GM21515 (cell line): ENCODE results near the gene TLE1.
"Not testable (repeated sequence)": the region's sequence is repeated elsewhere in the genome, so short reads cannot be mapped to it uniquely, and the experiment has no call there.

Experiments
- ATAC-seq: cut with Tn5 transposase; IDR thresholded peaks from one replicate; pipeline ENCODE4 v1.9.1; 2021; ENCODE audit not compliant: unreplicated experiment

Gene TLE1

DNA sequence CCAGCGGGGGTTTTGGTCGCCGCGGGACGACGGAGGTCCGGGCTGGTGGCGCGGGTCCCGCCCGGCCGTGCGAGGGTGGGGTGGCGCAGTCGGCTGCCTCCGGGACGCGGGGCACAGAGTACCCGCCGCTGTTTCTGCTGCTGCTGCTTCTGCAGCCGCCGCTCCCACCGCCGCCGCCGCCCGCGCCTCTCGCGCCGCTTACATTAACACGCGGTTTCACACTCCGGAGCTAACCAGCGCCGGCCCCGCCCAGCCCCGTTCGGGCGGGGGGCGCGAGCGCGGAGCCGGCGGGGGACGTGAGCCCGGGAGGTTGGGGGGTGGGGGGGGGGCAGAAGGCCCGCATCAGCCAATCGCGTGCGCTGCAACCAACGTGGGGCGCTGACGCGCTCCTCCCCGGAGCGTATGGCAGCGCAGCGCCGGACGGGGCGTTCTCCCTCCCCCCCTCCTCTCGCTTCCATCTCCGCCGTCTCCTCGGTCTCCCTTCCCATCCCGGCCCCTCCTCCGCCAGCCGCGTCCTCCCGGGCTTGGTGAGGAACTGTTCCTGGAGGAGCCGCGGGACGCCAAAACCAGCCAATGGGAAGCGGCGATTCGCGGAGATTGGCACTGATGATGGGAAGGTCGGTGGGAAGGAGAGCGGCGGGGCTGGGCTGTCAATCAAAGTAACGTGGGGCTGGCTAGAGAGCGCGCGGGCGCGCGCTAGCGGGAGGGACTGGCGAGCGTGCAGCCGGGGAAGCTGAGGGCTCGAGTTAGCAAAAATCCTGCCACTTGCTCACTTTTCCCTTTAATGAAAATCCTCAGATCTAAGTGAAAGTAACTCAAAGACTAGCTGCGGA lies at the start of gene TLE1:
TSS of gene TLE1 (minus strand) at position 205 of the 833 bp plus-strand sequence. CDS start 1,307 bp downstream, outside the sequence.
- peak; percentile 80 for ATAC-seq

DNA sequence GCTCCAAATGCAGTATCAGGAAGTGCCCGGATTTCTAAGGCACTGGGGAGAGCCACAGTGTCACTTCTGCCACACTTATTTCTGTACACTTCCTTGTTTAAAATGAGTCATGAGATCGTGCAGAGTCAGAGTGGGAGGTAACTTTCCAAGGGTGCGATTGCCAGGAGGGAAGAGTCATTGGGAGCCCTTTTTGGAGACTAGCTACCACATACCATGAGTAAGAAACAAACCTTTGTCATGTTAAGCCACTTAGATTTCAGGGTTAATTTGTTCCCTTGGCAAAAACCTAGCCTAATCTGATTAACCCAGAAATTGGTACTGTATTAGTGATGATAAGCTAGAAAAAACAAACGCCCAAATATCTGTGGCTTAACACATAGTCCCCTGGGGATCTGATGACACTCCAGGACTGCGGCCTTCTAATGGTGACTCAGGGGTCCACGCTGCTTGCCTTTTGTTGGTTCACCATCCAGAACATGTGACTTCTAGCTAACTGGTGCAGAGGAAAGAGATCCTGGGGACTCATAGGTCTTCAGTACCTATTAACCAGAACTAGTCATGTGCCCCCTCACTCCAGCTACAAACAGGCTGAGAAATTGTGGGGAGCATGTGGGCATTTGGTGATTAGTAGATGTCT lies 48.6 kb upstream of the TLE1 start:
- ATAC-seq = no peak

DNA sequence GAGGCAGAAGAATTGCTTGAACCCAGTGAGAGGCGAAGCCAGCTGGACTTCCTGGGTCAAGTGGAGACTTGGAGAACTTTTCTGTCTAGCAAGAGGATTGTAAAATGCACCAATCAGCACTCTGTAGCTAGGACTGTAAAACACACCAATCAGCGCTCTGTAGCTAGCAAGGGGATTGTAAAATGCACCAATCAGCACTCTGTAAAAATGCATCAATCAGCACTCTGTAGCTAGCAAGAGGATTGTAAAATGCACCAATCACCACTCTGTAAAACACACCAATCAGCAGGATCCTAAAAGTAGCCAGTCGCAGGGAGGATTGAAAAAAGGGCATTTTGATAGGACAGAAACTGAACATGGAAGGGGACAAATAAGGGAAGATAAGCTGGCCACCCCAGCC lies 41.2 kb upstream of the TLE1 start:
- ATAC-seq = not testable (repeated sequence)

DNA sequence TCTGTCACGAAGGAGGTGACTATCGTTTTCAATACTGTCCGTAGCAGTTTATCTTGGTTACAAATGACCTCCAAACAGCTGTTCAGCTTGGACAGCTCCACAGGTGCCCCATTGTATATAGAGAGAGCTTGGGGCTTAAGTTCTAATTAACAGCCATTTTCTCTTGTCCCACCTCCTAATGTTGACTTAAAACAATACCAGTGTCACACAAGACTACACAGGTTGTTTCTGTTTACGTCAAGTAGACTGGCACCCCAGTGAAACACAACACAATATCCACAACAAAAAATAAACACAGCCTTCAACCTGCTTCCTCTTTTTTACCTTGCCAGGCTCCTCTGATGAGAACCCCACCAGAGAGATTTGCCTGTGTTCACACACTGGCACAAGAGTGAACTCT lies 39.8 kb upstream of the TLE1 start:
- ATAC-seq = peak; percentile 68

DNA sequence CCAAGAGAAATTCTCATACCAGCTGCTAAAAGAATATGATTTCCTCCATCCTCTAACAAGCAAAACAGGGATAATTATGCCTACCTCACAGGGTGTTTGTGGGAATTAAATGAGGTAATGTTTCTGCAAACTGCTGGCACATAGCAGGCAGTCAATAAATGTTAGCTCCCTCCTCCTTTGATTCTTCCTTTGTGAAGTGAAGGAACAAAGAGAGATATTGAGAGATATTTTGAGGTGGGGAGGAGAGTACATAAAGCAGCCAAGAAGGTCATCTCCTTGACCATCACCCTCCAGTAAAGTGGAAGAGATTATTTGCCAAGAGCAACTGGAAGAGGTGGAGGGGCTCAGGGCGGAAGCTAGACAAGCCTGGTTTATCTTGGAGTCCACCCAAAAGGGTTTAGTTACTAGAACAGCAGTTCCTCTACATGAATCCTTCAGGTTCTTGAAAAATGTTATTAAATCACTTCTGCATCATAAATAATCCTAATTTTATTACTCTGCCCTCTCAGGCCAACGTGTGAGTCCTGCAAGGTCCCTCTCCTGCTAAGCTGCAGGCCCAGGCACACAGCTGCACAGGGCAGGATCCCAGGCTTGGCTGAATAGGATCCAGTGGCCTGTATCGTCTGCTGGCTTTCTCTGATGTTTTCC lies 35.0 kb upstream of the TLE1 start:
- no peak for ATAC-seq

DNA sequence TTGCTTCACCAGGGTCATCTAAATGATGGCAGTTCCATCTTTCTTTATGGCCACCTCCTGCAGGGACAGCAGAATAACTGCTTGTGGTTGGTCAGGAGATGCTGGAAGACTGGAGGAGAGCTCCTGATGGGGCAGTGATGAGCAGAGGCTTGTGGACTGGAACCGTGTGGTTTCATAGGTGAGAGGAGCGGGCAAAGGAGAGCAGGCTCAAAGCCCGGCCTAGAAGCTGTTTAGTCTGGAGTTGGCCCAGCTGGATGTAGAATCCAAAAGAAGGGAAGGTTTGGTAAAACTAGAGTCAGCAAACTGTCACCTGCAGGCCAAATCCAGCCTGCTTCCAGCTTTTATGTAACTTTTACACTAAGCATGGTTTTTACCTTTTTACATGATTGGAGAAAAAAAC lies 32.9 kb upstream of the TLE1 start:
- ATAC-seq = no peak

DNA sequence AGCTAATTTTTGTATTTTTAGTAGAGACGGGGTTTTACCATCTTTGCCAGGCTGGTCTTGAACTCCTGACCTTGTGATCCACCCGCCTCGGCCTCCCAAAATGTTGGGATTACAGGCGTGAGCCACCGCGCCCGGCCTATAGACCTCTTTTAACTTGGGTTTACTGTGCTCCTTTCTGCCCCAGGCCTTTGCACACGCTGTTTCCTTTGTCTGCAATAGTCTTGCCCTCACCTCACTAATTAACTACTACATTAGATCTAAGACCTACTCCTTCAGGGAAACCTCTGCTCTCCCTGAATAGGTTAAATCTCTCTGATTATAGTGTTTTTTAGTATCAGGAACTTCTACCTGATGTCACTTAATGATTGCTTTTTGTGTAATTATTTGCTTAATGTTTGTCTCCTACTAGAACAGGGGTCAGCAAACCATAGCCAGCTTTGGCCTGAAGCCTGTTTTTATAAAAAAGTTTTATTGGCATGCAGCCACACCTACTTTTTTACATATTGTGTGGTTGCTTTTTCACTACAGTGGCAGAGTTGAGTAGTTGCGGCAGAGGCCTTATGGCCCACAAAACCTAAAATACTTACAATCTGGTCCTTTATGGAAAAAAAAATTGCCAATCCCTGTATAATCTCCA lies 31.2 kb upstream of the TLE1 start:
- no peak for ATAC-seq

DNA sequence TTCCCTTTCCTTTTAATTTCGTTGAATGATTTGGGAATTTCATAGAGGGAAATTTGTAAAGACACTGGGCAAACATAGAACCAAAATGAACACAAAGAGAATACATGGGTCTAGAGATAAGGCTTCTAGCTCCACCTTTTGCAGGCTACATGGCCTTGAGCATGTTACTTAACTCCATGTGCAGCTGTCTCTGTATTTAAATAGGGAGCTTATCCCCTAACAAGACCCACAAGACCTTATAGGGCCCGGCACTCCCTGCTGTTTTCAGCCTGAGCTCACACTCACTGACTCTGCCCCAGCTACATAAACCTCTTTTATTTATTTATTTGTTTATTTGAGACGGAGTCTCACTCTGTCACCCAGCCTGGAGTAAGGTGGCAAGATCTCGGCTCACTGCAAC lies 30.6 kb upstream of the TLE1 start:
- no peak for ATAC-seq

DNA sequence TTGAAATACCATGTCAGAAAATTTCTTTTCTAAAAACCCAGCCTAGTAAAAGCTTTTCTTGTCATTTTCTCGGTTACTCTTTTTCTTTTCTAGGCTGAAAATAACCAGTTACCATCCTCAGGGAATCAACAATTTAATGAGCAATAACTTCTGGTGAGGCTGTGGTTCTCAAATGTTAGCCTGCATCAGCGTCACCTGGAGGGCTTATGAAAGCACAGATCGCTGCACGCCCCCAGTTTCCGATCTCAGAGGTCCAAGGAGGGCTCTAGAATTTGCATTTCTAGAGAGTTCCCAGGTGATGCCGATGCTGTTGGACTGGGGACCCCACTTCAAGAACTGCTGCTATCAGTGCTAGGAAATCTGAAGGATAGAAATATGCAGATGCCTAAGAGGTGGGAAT lies 28.9 kb upstream of the TLE1 start:
- ATAC-seq = no peak

DNA sequence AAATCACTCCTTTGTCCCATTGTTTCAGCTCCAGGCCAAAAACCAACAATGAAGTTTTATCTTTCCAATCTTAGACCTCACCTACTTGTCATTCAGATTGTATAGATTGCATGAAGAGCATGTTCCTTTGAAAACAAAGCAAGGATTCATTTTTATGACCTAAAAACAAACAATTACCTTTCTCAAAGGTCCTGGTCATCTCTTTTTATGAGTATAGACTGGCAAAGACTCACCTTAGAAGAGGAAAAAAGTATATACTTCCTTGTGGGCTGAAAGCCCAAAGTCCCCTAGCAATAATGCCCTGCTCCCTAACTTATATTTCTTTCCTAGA lies 28.4 kb upstream of the TLE1 start:
- ATAC-seq = no peak

DNA sequence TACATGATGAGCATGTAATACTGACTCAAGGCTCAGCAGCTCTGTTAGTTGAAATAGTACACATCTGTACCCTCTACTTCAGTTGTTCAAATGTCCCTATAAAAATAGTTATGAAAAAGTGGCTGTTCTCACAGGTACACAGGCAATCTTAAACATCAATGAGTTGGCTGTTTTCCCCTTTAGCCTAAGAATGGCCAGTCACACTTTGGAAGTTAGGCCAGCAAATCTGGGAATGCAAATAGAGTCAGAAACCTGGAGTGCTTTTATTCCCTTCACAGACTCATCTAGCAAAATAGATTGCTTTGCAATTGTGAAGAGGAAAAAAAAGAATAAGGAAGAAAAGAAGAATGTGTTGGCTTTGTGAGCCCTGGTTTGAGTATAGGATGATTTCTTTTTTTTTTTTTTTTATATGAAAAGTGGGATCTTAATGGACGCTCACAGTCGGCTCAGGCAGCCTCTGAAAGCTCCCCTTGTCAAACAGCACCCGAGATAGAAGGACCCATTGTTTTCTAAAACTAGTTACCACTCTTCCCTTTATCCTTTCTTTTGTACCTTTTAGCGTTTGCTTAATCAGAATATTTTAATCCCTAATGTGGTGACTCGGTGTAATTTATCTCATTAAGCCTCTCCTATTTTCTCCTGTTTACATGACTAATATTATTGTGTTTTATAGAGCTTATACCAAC lies 27.9 kb upstream of the TLE1 start:
- ATAC-seq = no peak

DNA sequence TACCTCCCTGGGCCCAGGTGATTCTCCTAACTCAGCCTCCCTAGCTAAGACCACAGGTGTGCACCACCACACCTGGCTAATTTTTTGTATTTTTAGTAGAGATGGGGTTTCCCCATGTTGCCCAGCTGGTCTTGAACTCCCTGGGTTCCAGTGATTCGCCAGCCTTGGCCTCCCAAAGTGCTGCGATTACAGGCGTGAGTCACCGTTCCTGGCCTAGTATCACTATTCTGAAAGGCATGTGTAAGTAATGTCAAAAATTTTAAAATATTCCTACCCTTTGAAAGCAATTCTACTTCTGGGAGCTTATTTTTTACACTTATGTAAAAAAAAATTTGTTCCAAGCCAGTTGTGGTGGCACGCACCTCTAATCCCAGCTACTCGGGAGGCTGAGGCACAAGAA lies 27.1 kb upstream of the TLE1 start:
- no peak for ATAC-seq

DNA sequence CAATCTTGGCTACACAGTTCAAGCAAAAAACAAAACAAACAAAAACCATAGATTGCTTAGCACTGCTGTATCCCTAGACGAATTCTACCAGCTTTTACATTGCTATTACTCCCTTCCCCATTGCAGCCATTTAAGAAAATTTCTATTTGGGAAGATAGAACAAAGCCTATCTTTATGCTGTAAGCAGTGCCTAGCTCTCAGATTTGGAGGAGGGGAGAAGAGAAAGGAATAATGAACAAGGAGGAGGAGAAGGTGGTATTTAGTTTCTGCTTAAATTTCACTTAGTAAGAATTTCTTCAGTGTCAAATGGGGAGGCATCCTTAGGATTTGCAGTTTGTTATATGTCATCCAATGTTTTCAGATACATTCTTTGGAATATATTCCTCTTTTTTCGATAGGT lies 16.2 kb upstream of the TLE1 start:
- no peak for ATAC-seq

DNA sequence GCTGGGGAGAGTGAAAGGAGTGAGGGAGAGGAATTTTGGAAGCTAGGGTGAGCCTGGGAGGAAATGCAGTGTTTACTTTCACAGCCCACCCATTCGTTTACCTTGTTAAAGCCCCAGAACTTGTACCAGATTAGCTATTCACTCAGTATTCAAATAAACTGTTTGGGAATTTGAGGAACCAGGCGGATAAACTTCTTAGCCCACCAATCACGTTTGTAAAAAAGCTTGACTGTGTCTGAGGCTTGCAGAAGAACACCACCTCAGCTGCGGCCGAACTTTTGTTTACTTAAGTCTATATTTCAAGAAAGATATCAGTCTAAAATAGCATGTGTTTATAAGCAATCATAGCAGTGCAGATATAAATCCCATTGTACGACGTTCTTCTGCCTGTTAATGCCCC lies 5.2 kb upstream of the TLE1 start:
- no peak for ATAC-seq

DNA sequence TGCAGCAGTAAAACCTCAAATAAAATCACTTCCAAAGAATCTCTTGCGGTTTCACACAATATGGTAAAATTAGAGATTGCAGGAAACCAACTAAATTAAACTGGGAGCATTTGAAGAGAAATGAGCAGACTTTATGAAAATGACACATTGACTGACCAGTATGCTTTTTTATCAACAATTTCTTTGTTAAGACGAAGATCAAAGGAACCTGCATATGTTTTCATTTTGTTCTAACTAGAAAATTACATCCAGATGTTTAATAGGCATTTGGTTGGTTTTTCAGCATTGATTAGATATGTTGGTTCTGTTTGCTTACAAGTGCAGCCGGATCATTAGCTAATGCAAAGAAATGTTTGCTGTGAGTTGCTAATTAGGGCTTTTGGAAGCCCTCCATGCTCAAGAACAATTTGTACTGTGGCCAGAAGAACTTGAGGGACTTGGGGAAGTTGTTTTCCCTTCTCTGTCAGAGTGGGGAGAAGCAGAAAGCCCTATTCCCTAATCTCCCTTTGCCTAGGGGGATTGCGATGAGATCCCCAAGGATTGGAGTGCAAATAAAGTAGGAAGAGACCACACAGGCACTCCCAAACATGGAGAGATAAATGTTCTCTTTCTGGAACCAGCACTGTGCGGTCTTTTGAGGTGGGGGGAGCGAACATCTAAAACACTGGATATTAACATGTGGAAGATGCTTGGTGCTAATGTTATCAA lies 4.5 kb upstream of the TLE1 start:
- ATAC-seq = no peak

DNA sequence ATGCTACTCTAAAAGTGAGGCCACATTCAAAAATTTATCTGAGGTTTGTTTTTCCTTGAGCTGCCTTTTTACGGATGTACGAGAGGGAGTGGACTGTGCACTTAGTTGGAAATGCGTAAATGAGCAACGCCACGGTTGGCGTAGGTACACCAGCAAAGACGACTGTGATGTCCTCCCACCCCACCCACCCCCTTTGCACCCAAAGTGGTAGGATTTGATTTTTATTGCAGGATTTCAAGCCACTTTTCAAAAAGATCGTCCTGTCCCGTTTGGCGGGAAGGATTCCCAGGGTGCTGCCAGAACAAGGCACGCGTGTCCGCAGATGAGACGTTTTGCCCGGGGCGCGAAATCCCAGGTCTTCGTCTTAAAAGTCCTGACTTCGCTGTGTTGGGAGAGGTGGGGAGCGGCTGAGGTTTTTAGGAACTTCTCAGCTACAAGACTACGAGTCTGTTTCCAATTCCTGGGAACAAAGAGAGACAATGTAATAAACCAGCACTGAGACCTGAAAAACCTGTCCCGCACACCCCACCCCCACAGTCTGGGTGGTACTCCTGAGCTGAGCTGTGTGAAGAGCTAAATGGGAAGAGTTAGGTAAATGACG lies 1.0 kb upstream of the TLE1 start:
- no peak for ATAC-seq

DNA sequence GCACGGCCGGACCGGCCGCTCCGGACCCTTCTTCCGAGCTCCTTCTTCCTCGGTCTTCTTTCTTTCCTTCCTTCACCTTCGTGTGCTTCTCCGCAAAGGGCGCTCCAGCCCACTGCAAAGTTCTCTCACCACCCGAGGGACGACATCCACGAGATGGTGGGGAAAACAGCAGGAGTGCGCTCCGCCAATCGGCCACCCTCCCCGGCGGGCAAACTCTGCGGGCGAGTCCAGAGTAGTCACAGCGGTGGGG lies 329 bp downstream of the TLE1 start:
- ATAC-seq = peak; percentile 24

DNA sequence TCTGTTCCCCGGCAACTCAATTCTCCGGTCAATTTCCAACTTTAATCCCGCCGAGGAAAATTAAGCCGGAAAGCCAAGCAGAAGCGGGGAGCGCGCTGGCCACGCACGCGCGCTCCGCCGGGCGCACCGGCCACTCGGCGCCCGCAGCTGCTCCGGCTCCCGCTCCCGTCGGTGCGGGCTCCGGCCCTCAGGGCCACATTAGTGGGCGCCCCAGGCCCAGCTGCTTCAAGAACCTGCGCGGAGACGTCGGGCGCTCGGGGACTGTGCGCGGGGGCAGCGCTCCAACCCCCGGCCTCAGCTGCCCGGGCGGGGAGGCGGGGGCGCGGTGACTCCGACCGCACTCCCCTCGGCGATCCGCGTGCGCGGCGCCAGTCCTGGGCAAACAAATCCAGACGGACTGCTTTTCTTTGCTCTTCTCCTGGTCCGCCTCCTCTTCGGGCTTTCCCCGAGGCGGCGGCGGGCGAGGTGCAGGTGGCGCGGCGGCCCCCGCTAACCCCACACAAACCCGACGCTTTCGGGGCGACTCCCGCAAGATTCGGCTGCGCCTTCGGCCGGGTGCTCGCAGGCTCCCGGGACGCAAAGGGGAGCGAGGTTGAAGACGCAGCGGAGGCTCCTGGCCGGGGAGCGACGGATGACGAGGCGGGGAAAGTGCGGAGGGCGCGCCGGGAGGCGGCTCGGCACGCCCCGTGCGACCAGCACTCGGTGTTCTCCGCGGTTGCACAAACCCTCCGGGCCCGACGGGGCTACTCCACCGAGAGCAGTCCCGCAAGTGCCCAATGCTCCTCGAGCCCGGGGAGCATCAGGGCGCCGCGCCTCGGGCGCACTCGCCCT lies 870 bp downstream of the TLE1 start:
- ATAC-seq = peak; percentile 18

DNA sequence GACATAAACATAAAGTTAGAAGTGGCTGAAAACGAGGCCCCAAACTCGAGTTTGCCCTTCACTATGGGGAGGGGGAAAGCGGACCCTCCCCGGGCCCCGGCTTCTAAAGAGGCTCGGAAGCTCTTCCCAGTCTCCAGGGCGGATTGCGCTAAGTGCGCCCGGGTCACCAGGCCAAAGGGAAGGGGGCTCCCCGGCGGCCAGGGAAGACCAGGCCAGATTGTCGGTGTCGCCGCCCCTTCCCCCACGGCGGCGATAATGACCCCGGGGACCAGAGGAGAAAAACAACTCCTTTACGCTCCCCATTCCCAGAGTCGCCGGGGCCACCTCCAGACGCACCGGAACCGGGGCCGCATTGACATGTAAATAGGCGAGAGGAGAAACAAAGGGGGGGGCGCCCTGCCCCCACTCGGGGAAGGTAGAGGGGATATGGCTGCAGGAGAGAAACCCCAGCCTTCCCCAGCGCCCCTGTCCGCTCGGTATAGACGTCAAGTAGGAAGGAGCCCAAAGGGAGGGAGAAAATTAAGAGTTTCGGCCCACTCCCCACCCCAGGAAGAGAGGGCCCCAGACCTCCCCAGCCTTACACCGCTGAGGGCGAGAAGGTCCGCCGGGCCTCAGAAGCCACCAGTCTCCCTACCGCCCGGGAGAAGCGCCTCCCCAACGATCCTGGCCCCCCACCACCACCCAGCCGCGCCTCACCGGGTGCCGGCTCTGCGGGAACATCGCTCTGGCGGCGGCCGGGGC lies 1.7 kb downstream of the TLE1 start:
- no peak for ATAC-seq
